CD4-positive, CD25-positive, alpha-beta regulatory T cell (primary cell): ENCODE data around the gene SCN4A. TPM values are rescaled to one million over a fixed set of nuclear protein-coding genes. Genes with fewer than 3 reads are reported as not detected.
A peak's percentile ranks its signal among the peaks of the same experiment; 100 is the strongest.
"Not testable (repeated sequence)": the region's sequence is repeated elsewhere in the genome, so short reads cannot be mapped to it uniquely, and the experiment has no call there.

Experiments used
- ATAC-seq, 2 donors: fragments of 150-1000 bp; cut with Tn5 transposase; one replicate each; pipeline ENCODE4 v1.10.0; 2021; ENCODE audit warnings: low read depth in 2 of 2, moderate number of reproducible peaks in 2 of 2, moderate library complexity in 1 of 2
- DNase-seq, 3 donors: peaks; one replicate each; pipeline versions ENCODE4 v3.0.0 to v3.0.0-alpha.2; 2012 to 2022; ENCODE audit warnings: mixed read lengths in 1 of 3
- H3K27ac ChIP-seq: one replicate; pipeline ENCODE4 v1.7.0; 2013; ENCODE audit warnings: mild to moderate bottlenecking, low read length; ENCODE audit not compliant: insufficient read depth, poor library complexity, severe bottlenecking
- H3K27me3 ChIP-seq: one replicate; pipeline ENCODE4 v1.7.0; 2013; ENCODE audit warnings: low read length; ENCODE audit not compliant: control insufficient read depth, insufficient read depth
- H3K36me3 ChIP-seq: one replicate; pipeline ENCODE4 v1.7.0; 2013; ENCODE audit warnings: mild to moderate bottlenecking, low read length, moderate library complexity; ENCODE audit not compliant: control insufficient read depth, insufficient read depth
- H3K4me1 ChIP-seq: 2 replicates; pipeline ENCODE4 v1.7.0; 2013; ENCODE audit warnings: mild to moderate bottlenecking, low read length; ENCODE audit not compliant: insufficient read depth, control insufficient read depth, poor library complexity, severe bottlenecking
- H3K4me3 ChIP-seq: one replicate; pipeline ENCODE4 v1.7.0; 2013; ENCODE audit warnings: low read depth, mild to moderate bottlenecking, low read length, moderate library complexity
- H3K9me3 ChIP-seq, 2 experiments: 1 replicate in 1 of 2; 2 replicates in 1 of 2; pipeline ENCODE4 v1.7.0; 2013; ENCODE audit warnings: low read length in 2 of 2, mild to moderate bottlenecking in 1 of 2, moderate library complexity in 1 of 2; ENCODE audit not compliant: control insufficient read depth in 2 of 2
- H3K27ac Mint-ChIP-seq, 3 donors: one replicate each; pipeline ENCODE4 v1.8.0; 2020 to 2022; ENCODE audit warnings: mild to moderate bottlenecking in 3 of 3, mixed read lengths in 3 of 3, moderate library complexity in 2 of 3
- H3K27me3 Mint-ChIP-seq: one replicate; pipeline ENCODE4 v1.8.0; 2022; ENCODE audit warnings: mild to moderate bottlenecking, mixed read lengths
- H3K36me3 Mint-ChIP-seq: one replicate; pipeline ENCODE4 v1.8.0; 2020; ENCODE audit warnings: mixed read lengths
- H3K4me1 Mint-ChIP-seq, 4 donors: one replicate each; pipeline ENCODE4 v1.8.0; 2020 to 2022; ENCODE audit warnings: mixed read lengths in 4 of 4, mild to moderate bottlenecking in 1 of 4
- H3K4me3 Mint-ChIP-seq, 4 donors: one replicate each; pipeline ENCODE4 v1.8.0; 2020 to 2022; ENCODE audit warnings: mild to moderate bottlenecking in 4 of 4, mixed read lengths in 4 of 4, moderate library complexity in 3 of 4
- H3K9me3 Mint-ChIP-seq, 7 donors: one replicate each; pipeline ENCODE4 v1.8.0; 2020 to 2022; ENCODE audit warnings: mixed read lengths in 7 of 7, mild to moderate bottlenecking in 3 of 7, moderate library complexity in 2 of 7
- polyA plus RNA-seq, 4 donors: library from polyadenylated mRNA; unstranded; fragments of 300-500 nt; fragmentation: Illumina TruSeq; gene quantifications; one replicate each; pipeline ENCODE4 v1.2.3, GENCODE V29; 2021
- total RNA-seq: library from RNA; stranded (reverse); gene quantifications from one replicate; pipeline ENCODE4 v1.2.3, GENCODE V29; 2022

Gene SCN4A
- total and polyA plus RNA-seq, 5 donors from 2014 or later = not detected

DNA sequence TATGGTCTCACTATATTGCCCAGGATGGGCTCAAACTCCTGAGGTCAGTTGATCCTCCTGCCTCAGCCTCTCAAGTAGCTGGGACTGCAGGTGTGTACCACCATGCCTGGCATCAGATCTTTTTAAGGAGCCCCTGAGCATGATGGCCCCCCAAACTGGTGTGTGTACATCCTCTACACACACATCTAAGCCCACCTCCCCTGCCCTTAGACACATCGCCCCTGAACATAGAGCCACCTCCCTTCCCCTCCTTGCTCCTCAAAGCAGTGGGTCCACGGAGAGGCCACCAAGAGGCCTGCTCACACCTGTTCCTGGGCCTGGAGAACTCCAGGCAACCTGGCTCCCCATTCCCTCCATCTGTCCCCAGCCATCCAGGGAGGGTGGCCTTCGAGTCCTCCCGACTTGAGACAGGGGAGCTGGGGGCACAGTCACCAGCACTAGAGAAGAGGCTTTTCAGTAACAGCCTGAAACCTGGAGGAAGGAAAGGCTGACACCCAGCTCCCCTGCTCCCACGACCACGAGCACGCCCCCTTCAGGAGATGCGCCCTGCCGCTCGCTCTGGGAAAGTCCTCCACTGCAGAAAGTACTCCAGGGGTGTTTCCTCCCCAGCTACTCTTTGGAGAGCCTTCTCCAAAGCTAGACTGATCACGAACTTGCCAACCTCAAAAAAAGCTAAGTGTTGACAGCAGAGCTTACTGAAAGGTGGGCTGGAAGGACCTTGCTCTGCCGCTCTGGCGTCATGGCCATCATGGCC, 12.8 kb upstream of the SCN4A start:
- no peak overlapping the region for H3K27ac ChIP-seq
- Mint-ChIP-seq H3K27me3 (peaks cover 7% of the 10 kb centered on the region), H3K9me3 (peaks cover 0 to 9% (median 3%) of the 10 kb centered on the region in 7 donors), H3K4me3 (peak overlapping the region in 2 of 4 donors; percentile 27 to 72), H3K27ac (peak overlapping the region; percentile 23 to 82 (median 60)), H3K36me3 (peaks cover 7% of the 10 kb centered on the region), H3K4me1 (peaks cover 8 to 38% (median 13%) of the 10 kb centered on the region in 4 donors)
- peaks cover 0 to 3% of the 10 kb centered on the region in 2 experiments for H3K9me3 ChIP-seq
- H3K27me3 ChIP-seq = no peaks in the 10 kb centered on the region
- ATAC-seq (peak; percentile 2 to 14), DNase-seq (no peak)
- no peak overlapping the region for H3K4me3 ChIP-seq
- H3K36me3 ChIP-seq = no peaks in the 10 kb centered on the region
- peaks cover 19% of the 10 kb centered on the region for H3K4me1 ChIP-seq

DNA sequence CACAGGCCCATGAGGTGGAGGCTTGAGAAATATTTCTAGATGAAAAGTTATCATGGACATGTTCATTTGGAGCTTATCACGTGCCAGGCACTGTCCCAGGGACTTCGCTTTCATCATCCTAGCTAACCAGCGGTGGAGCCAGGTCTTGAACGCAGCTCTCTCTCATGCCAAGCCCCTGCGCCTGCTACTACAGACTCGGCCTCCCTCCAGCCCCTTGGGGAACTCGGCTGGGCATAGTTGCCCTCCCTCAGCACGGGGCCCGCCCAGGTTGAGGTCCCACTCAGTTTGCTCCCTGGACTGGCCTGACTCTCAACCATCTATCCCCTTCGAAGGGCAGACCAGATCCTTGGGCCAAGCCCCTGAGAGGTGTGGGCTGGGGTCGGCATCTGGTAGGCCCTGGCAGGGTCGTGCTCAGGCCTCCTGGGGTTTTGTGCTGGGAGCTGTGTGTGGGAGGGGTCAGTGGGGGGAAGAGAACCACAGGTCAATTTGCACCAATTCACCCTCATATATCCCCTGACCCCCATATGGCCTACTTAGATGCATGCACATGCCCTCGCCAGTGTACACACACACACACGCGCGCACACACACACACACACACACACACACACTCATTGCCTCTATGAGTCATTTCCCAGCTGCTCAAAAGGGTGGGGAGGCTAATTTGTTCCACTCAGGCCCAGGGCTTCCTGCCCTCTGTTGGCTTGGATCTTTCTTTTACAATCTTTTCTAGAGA, 12.1 kb upstream of the SCN4A start:
- ATAC-seq = peak; percentile 93 to 94
- Mint-ChIP-seq H3K36me3 (peaks cover 7% of the 10 kb centered on the region), H3K4me1 (peaks cover 6 to 30% (median 13%) of the 10 kb centered on the region in 4 donors), H3K27me3 (no peaks in the 10 kb centered on the region), H3K4me3 (peak overlapping the region in 3 of 4 donors; percentile 7 to 72 (median 29)), H3K9me3 (peaks cover 0 to 9% (median 3%) of the 10 kb centered on the region in 7 donors), H3K27ac (peak overlapping the region; percentile 23 to 82 (median 60))
- peaks cover 0 to 3% of the 10 kb centered on the region in 2 experiments for H3K9me3 ChIP-seq
- no peak overlapping the region for H3K4me3 ChIP-seq
- H3K36me3 ChIP-seq = no peaks in the 10 kb centered on the region
- peak; percentile 25 to 90 (median 48) for DNase-seq
- H3K4me1 ChIP-seq = peaks cover 12% of the 10 kb centered on the region
- no peaks in the 10 kb centered on the region for H3K27me3 ChIP-seq
- no peak overlapping the region for H3K27ac ChIP-seq

DNA sequence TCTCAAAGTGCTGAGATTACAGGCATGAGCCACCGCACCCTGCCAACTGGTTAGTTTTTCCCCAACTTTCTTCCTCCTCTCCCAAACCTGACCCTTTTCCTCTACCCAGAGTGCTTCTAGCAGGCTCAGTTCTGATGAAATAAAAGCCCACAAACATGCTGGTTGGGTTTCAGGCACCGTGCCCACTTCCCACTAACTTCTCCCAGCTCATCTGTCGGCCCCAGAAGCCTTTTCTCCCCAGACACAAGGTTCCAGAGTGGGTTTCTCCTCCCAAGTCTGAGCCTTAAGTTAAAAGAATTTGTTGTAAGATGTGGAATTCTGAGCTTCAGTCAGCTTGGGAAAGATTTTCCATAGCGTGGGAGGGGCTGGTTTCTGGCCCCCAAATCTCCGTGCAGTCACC, 11.5 kb upstream of the SCN4A start:
- H3K9me3 Mint-ChIP-seq = peaks cover 0 to 9% (median 3%) of the 10 kb centered on the region in 7 donors
- DNase-seq = no peak
- Histone ChIP-seq H3K27ac (no peak overlapping the region), H3K4me1 (peaks cover 12% of the 10 kb centered on the region), H3K27me3 (no peaks in the 10 kb centered on the region), H3K9me3 (peaks cover 0 to 3% of the 10 kb centered on the region in 2 experiments), H3K4me3 (no peak overlapping the region), H3K36me3 (no peaks in the 10 kb centered on the region)
- peaks cover 4 to 28% (median 13%) of the 10 kb centered on the region in 4 donors for H3K4me1 Mint-ChIP-seq
- no peak for ATAC-seq
- no peak overlapping the region for H3K4me3 Mint-ChIP-seq
- H3K36me3 Mint-ChIP-seq = peaks cover 7% of the 10 kb centered on the region
- H3K27ac Mint-ChIP-seq = no peak overlapping the region
- no peaks in the 10 kb centered on the region for H3K27me3 Mint-ChIP-seq

DNA sequence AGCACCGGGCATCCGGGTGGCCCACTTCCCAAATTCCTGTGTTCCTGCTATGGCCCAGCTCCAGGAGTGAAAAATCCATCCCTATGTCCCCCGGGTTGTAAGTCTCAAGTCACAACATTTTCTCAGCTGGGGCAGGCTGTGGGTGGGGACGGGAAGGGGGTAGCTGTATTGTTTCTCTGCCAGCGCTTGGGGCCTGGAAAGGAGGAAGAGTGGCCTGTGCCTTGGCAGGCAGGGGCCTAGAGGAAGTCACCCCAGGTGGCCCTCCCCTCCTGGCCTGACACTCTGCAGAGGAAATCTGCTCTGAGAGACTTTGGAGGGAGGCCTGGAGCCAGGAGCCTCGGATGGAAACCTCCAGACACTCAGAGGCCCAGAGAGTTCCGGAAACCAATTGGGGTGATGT, 10.6 kb upstream of the SCN4A start:
- Mint-ChIP-seq H3K27me3 (no peaks in the 10 kb centered on the region), H3K36me3 (peaks cover 7% of the 10 kb centered on the region), H3K4me1 (peaks cover 4 to 28% (median 13%) of the 10 kb centered on the region in 4 donors), H3K4me3 (no peak overlapping the region), H3K9me3 (peaks cover 0 to 9% (median 3%) of the 10 kb centered on the region in 7 donors), H3K27ac (no peak overlapping the region)
- ATAC-seq = no peak
- Histone ChIP-seq H3K4me3 (no peak overlapping the region), H3K27me3 (no peaks in the 10 kb centered on the region), H3K27ac (no peak overlapping the region), H3K9me3 (peaks cover 0 to 3% of the 10 kb centered on the region in 2 experiments), H3K36me3 (no peaks in the 10 kb centered on the region), H3K4me1 (peaks cover 12% of the 10 kb centered on the region)
- no peak for DNase-seq

DNA sequence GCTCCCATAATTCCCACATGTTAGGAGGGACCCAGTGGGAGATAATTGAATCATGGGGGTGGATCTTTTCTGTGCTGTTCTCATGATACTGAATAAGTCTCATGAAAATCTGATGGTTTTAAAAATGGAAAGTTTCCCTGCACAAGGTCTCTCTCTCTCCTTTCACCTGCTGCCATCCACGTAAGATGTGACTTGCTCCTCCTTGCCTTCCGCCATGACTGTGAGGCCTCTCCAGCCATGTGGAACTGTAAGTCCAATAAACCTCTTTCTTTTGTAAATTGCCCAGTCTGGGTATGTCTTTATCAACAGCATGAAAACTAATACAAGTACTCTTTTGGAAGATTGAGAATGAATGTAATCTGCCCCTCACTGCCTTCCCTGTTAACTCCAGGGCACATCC, 9.9 kb upstream of the SCN4A start:
- H3K9me3 Mint-ChIP-seq, DNase-seq, ATAC-seq, H3K27me3 Mint-ChIP-seq, H3K36me3 Mint-ChIP-seq, H3K27me3 ChIP-seq, H3K27ac Mint-ChIP-seq, H3K9me3 ChIP-seq, H3K36me3 ChIP-seq, H3K27ac ChIP-seq, H3K4me3 Mint-ChIP-seq, H3K4me3 ChIP-seq: not testable (repeated sequence)
- peaks cover 4 to 25% (median 13%) of the 10 kb centered on the region in 4 donors for H3K4me1 Mint-ChIP-seq
- peaks cover 12% of the 10 kb centered on the region for H3K4me1 ChIP-seq

DNA sequence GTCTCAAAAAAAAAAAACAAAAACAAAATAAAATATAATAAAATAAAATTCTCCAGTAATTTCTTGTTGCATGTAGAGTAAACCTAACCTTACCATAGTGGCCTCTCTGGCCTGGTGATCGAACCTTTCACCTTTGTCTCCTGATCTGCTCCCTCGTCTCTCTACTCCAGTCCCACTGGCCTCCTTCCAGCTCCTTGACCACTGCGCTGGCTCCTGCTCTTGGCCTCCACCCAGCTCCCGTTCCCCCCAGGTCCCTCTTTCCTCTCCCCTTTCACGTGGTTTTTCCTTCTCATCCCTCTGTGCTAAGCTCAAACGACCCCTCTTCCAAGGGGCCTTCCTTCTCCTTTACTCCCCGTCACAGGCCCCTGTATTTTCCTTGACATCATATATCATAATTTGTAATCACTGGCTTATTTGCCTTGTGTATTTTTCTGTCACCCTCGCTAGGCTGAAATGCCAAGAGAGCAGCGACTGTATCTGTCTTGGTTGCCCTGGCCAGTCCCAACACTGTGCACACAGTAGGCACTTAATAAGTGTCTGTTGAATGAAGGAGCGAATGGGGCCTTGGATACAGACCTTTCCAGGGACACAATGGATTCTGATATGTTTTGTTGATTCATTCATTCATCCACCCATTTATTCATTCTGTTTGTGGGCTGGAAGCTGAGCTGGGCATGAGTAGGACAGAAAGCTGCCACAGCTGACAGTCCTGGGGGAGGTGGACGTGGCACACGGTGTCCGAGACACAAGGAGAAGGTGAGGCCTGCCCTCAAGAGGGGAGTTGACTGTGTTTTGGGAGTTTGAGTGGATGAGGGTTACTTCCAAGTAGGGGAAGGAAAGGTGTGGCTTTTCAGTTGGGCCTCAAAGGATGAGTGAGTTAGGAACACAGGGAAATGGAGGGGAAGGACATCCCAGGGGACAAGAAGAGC, 5.8 kb upstream of the SCN4A start:
- Histone ChIP-seq H3K4me3 (no peak overlapping the region), H3K27ac (no peak overlapping the region), H3K9me3 (peaks cover 0 to 3% of the 10 kb centered on the region in 2 experiments), H3K4me1 (no peaks in the 10 kb centered on the region), H3K27me3 (peaks cover 5% of the 10 kb centered on the region), H3K36me3 (no peaks in the 10 kb centered on the region)
- Mint-ChIP-seq H3K4me1 (peaks cover 0 to 10% (median 0%) of the 10 kb centered on the region in 4 donors), H3K36me3 (peaks cover 7% of the 10 kb centered on the region), H3K4me3 (no peak overlapping the region), H3K27me3 (peaks cover 6% of the 10 kb centered on the region), H3K27ac (no peak overlapping the region), H3K9me3 (peaks cover 0 to 9% (median 3%) of the 10 kb centered on the region in 7 donors)
- DNase-seq (no peak), ATAC-seq (no peak)

DNA sequence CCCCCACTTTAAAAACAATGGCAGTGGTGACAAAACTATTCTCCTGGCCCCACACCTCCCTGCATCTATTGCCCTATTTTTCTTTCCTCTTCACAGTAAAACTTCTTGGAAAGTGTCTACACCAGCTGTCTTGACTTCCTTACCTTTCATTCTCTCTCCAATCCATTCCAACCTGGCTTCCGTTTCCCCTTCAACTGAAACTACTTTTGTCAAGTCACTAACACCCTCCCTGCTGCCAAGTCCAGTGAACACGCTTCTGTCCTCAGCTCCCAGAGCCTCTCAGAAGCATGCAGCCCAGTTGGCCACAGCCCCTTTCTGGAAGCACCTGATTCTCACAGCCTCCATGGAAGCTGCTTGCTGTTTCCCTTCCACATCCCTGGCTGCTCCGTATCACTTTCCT, 4.0 kb upstream of the SCN4A start:
- Histone ChIP-seq H3K27ac (no peak overlapping the region), H3K4me1 (no peaks in the 10 kb centered on the region), H3K36me3 (no peaks in the 10 kb centered on the region), H3K4me3 (no peak overlapping the region), H3K9me3 (no peaks in the 10 kb centered on the region), H3K27me3 (peaks cover 5% of the 10 kb centered on the region)
- Mint-ChIP-seq H3K4me1 (peaks cover 0 to 10% (median 0%) of the 10 kb centered on the region in 4 donors), H3K36me3 (peaks cover 2% of the 10 kb centered on the region), H3K9me3 (peaks cover 0 to 2% (median 0%) of the 10 kb centered on the region in 7 donors), H3K27me3 (peaks cover 9% of the 10 kb centered on the region), H3K27ac (no peak overlapping the region), H3K4me3 (no peak overlapping the region)
- ATAC-seq (no peak), DNase-seq (no peak)
